Transverse colon (tissue), 4 donors: ENCODE data around the gene TRABD. TPM values are rescaled to one million over a fixed set of nuclear protein-coding genes. Genes with fewer than 3 reads are reported as not detected.

Experiments used
- DNase-seq: peaks from one replicate; pipeline ENCODE4 v3.0.0-alpha.2; 2019
- H3K27ac ChIP-seq, 4 donors: fragments of 200-600 bp; sonication (generic); 2 replicates each; pipeline ENCODE4 v1.5.1; 2016 to 2018; ENCODE audit warnings: inconsistent platforms in 4 of 4
- H3K27me3 ChIP-seq: fragments of 200-600 bp; sonication (generic); 2 replicates; pipeline ENCODE4 v1.5.1; 2017; ENCODE audit warnings: inconsistent platforms
- H3K36me3 ChIP-seq, 4 donors: fragments of 200-600 bp; sonication (generic); 2 replicates each; pipeline ENCODE4 v1.5.1; 2017 to 2019; ENCODE audit warnings: inconsistent platforms in 4 of 4
- H3K4me1 ChIP-seq, 4 donors: fragments of 200-600 bp; sonication (generic); 2 replicates each; pipeline ENCODE4 v1.5.1; 2017 to 2020; ENCODE audit warnings: inconsistent platforms in 4 of 4
- H3K4me3 ChIP-seq, 4 donors: fragments of 200-600 bp; sonication (generic); 1 replicate in 1 of 4; 2 replicates in 3 of 4; pipeline versions ENCODE4 v1.5.1 to v1.6.1; 2017 to 2019; ENCODE audit warnings: inconsistent platforms in 4 of 4
- H3K9me3 ChIP-seq, 2 donors: fragments of 200-600 bp; sonication (generic); 2 replicates each; pipeline ENCODE4 v1.5.1; 2017 to 2019; ENCODE audit warnings: inconsistent platforms in 2 of 2
- EP300 ChIP-seq: sonication (generic); formaldehyde crosslinking; IDR thresholded peaks from one replicate; pipeline ENCODE4 v1.6.1; 2017; ENCODE audit warnings: antibody characterized with exemption, low read depth
- POLR2A ChIP-seq: fragments of 450-650 bp; IDR thresholded peaks from one replicate; pipeline ENCODE4 v1.6.1; 2016; ENCODE audit warnings: antibody characterized with exemption, mild to moderate bottlenecking, moderate library complexity
- POLR2AphosphoS5 ChIP-seq, 3 donors: sonication (generic); formaldehyde crosslinking; IDR thresholded peaks; one replicate each; pipeline ENCODE4 v1.6.1; 2016; ENCODE audit warnings: antibody characterized with exemption in 3 of 3
- WGBS, 2 donors: methylation state at CpG; one replicate each; pipeline ENCODE4 v1.1.5; 2018; ENCODE audit warnings: low coverage in 1 of 2; 5-methylcytosine and 5-hydroxymethylcytosine counted together
- in situ Hi-C, 4 donors: fragments of 200-750 bp; cut with MboI; loops; one replicate each; pipeline versions ENCODE4 v1.15.0 to v1.15.1; 2017; ENCODE audit warnings: low sequenced_read_pairs in 3 of 4, low pct_ligation_motif_present in 1 of 4, low pct_unique_long_range_greater_than_20kb in 1 of 4
- intact Hi-C: fragments of 100-400 bp; cut with DNase I; formaldehyde crosslinking; loops from one replicate; pipeline ENCODE4 v1.15.1; 2023; ENCODE audit warnings: low total_unique reads
- total RNA-seq, 4 donors: library from RNA; depleted of rRNA; stranded (reverse); fragments of >200 nt; gene quantifications; one replicate each; pipeline ENCODE4 v1.1.0, GENCODE V29; 2016
- TF ChIP-seq, protein P1 (sequence below), 5 experiments: fragments of 200-600 bp in 3 of 5; fragments of 450-650 bp in 2 of 5; sonication (generic) in 3 of 5; IDR thresholded peaks; 1 replicate in 2 of 5; 2 replicates in 3 of 5; pipeline ENCODE4 v1.5.1; 2016 to 2017; ENCODE audit warnings: antibody characterized with exemption in 5 of 5, inconsistent platforms in 3 of 5, mild to moderate bottlenecking in 2 of 5, moderate library complexity in 1 of 5

Gene TRABD
- total RNA-seq, 4 donors from 2014 or later: 40.6 to 109 (median 69.4) TPM

DNA sequence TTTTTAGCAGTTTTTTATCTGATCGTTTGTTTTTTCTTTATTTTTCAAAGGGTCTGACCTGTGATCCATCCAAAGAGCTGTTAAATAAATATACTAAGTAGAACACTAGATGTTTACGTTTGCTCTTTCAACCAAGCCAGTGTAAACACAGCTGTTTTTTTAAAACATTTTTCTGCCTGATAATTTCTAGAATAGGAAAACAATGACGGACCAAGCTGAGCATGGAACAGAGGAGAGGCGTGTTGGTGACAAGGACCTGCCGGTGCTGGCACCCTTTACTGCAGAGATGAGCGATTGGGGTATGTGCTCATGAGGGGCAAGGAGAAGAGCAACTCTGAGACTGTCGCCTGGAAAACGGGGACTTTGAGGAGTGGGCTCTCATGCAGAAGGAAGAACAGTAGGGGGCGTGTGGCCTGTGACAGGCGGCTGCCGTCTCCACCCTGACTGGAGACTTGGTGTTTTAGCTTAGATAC is 43.8 kb upstream of the TRABD start:
- peaks cover 45% of the 10 kb centered on the region for H3K27me3 ChIP-seq
- H3K4me1 ChIP-seq: no peaks in the 10 kb centered on the region
- H3K4me3 ChIP-seq: no peak overlapping the region
- intact Hi-C loops: no loop called here
- DNase-seq: no peak
- no peaks in the 10 kb centered on the region for H3K9me3 ChIP-seq
- no peak overlapping the region for H3K27ac ChIP-seq
- 25 to 34% methylated on average over 5 to 11 of the region's 11 CpGs for WGBS, 2 donors
- no peaks in the 10 kb centered on the region for H3K36me3 ChIP-seq
- TF ChIP-seq EP300 (no peak), POLR2A (no peak), POLR2AphosphoS5 (IDR thresholded peaks at IDR 0.05) (no peak)
- TF ChIP-seq, protein P1, sequence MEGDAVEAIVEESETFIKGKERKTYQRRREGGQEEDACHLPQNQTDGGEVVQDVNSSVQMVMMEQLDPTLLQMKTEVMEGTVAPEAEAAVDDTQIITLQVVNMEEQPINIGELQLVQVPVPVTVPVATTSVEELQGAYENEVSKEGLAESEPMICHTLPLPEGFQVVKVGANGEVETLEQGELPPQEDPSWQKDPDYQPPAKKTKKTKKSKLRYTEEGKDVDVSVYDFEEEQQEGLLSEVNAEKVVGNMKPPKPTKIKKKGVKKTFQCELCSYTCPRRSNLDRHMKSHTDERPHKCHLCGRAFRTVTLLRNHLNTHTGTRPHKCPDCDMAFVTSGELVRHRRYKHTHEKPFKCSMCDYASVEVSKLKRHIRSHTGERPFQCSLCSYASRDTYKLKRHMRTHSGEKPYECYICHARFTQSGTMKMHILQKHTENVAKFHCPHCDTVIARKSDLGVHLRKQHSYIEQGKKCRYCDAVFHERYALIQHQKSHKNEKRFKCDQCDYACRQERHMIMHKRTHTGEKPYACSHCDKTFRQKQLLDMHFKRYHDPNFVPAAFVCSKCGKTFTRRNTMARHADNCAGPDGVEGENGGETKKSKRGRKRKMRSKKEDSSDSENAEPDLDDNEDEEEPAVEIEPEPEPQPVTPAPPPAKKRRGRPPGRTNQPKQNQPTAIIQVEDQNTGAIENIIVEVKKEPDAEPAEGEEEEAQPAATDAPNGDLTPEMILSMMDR (IDR thresholded peaks at IDR 0.05): no peak
- in situ Hi-C loops: loop anchor here in 2 of 4 donors (10.0 kb wide), 2 partner anchors 63 to 73 kb away; partner anchors contain the start of gene SELENOO (in 1 of the 2)

- in situ Hi-C loops: loop anchor here in 2 of 4 donors (10.0 kb wide), 2 partner anchors 62 to 72 kb away; partner anchors contain the start of gene SELENOO (in 1 of the 2)
- 74 to 76% methylated on average over 7 of the region's 7 CpGs for WGBS, 2 donors
These were observed 42.6 kb upstream of the TRABD start for GRCh38 chr22:50143096-50143495.

GRCh38 chr22:50144005-50144614 is 41.6 kb upstream of the TRABD start:
- intact Hi-C loops (no loop called here), in situ Hi-C loops (loop anchor here in 2 of 4 donors (10.0 kb wide), 2 partner anchors 61 to 71 kb away; partner anchors contain the start of gene SELENOO (in 1 of the 2))
- Histone ChIP-seq H3K4me3 (no peak overlapping the region), H3K9me3 (no peaks in the 10 kb centered on the region), H3K27ac (no peak overlapping the region), H3K27me3 (peaks cover 45% of the 10 kb centered on the region), H3K36me3 (no peaks in the 10 kb centered on the region), H3K4me1 (no peaks in the 10 kb centered on the region)
- no peak for DNase-seq
- WGBS, 2 donors: 81% methylated on average over 9 of the region's 18 CpGs; no CpG with 5 or more reads in 1 of the 2 donors
- no peak for TF ChIP-seq POLR2A
- TF ChIP-seq POLR2AphosphoS5 (IDR thresholded peaks at IDR 0.05): no peak
- no peak for TF ChIP-seq EP300
- TF ChIP-seq, protein P1 (IDR thresholded peaks at IDR 0.05): no peak

More at GRCh38 chr22:50143096-50143495, 42.6 kb upstream of the TRABD start:
- Histone ChIP-seq H3K9me3 (no peaks in the 10 kb centered on the region), H3K27me3 (peaks cover 45% of the 10 kb centered on the region), H3K27ac (no peak overlapping the region), H3K4me1 (no peaks in the 10 kb centered on the region), H3K36me3 (no peaks in the 10 kb centered on the region), H3K4me3 (no peak overlapping the region)
- intact Hi-C loops: no loop called here
- no peak for DNase-seq
- TF ChIP-seq POLR2A (no peak), EP300 (no peak), POLR2AphosphoS5 (IDR thresholded peaks at IDR 0.05) (no peak)
- TF ChIP-seq, protein P1 (IDR thresholded peaks at IDR 0.05): no peak

DNA sequence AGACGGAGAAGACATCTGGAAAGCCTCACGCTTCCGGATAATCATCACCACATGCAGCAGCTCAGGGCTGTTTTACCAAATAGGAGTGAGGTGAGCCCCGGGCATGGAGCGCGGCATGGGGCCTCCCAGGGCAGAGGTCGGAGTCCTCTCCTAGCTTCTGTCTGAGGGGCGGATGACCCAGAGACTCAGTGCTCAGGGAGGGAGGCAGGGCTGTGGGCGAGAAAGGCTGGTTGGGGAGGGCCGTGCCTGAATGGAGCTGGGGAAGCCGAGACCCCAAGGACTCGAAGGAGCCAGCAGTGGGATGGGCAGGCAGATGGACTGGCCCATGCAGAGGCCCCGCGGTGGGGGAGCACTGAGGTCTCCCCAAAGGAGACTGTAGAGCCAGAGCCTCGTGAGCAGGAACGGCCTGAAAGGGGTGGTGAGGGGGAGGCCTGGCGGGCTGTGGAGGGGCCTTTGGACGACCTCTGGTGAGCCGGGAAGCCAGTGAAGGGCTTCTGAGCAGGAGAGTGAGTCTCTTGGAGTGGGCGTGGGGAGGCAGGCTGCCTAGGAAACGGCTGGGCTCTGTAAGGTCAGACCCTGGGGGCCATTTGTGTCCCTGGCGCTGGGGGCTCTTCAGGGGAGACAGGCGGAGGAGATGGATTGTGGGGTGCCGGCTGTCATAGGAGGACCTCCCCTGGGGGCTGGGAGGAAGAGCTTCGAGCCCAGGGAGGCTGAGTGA is 39.8 kb upstream of the TRABD start:
- Histone ChIP-seq H3K4me3 (no peak overlapping the region), H3K4me1 (no peaks in the 10 kb centered on the region), H3K36me3 (no peaks in the 10 kb centered on the region), H3K27me3 (peaks cover 41% of the 10 kb centered on the region), H3K27ac (no peak overlapping the region), H3K9me3 (no peaks in the 10 kb centered on the region)
- 70% methylated on average over 25 of the region's 25 CpGs; no CpG with 5 or more reads in 1 of the 2 donors for WGBS, 2 donors
- TF ChIP-seq EP300 (no peak), POLR2AphosphoS5 (IDR thresholded peaks at IDR 0.05) (no peak), POLR2A (no peak)
- TF ChIP-seq, protein P1 (IDR thresholded peaks at IDR 0.05): no peak
- in situ Hi-C loops: loop anchor here in 2 of 4 donors (10.0 kb wide), 2 partner anchors 59 to 69 kb away; partner anchors contain the start of gene SELENOO (in 1 of the 2)
- intact Hi-C loops: no loop called here
- no peak for DNase-seq
